KMS-11 (cell line): Measurements from ENCODE around the gene VEPH1.

Source experiments
- H2AFZ ChIP-seq: fragments of 200-600 bp; sonication (generic); 2 replicates; pipeline ENCODE4 v1.6.1; 2016; ENCODE audit warnings: antibody characterized with exemption, mixed run types, low read depth
- H3K27ac ChIP-seq: fragments of 200-600 bp; sonication (generic); 2 replicates; pipeline ENCODE4 v1.6.1; 2016; ENCODE audit warnings: mild to moderate bottlenecking, mixed run types
- H3K27me3 ChIP-seq: fragments of 200-600 bp; sonication (generic); 2 replicates; pipeline ENCODE4 v1.6.1; 2017; ENCODE audit warnings: mild to moderate bottlenecking, low read depth, mixed run types, moderate library complexity; ENCODE audit not compliant: insufficient read depth
- H3K36me3 ChIP-seq: fragments of 200-600 bp; sonication (generic); 2 replicates; pipeline ENCODE4 v1.6.1; 2017; ENCODE audit warnings: mild to moderate bottlenecking, mixed run types; ENCODE audit not compliant: insufficient read depth
- H3K4me1 ChIP-seq: fragments of 200-600 bp; sonication (generic); 2 replicates; pipeline ENCODE4 v1.6.1; 2016; ENCODE audit warnings: mild to moderate bottlenecking, low read depth, mixed run types; ENCODE audit not compliant: poor library complexity, severe bottlenecking
- H3K4me2 ChIP-seq: fragments of 200-600 bp; sonication (generic); 2 replicates; pipeline ENCODE4 v1.7.0; 2016; ENCODE audit warnings: mild to moderate bottlenecking, mixed run types
- H3K4me3 ChIP-seq: fragments of 200-600 bp; sonication (generic); IDR thresholded peaks from 2 replicates; pipeline ENCODE4 v1.6.1; 2017; ENCODE audit warnings: low read depth, low read length, mixed read lengths; ENCODE audit not compliant: insufficient read depth
- H3K79me2 ChIP-seq: fragments of 200-600 bp; sonication (generic); 2 replicates; pipeline ENCODE4 v1.6.1; 2016; ENCODE audit warnings: low read depth, mixed run types; ENCODE audit not compliant: insufficient read depth
- H3K9ac ChIP-seq: fragments of 200-600 bp; sonication (generic); 2 replicates; pipeline ENCODE4 v1.6.1; 2016; ENCODE audit warnings: mild to moderate bottlenecking, mixed run types
- H4K20me1 ChIP-seq: fragments of 200-600 bp; sonication (generic); 2 replicates; pipeline ENCODE4 v1.6.1; 2016; ENCODE audit warnings: mild to moderate bottlenecking, mixed run types; ENCODE audit not compliant: insufficient read depth
- CTCF ChIP-seq: fragments of 200-600 bp; sonication (generic); conservative IDR thresholded peaks from 2 replicates; pipeline ENCODE4 v1.6.1; 2017; ENCODE audit warnings: low read depth, mild to moderate bottlenecking, antibody characterized with exemption, low read length, moderate library complexity, mixed read lengths

The VEPH1 gene

GRCh38 chr3:157477441-157477840 is 25.8 kb downstream of the VEPH1 start:
- no peaks in the 10 kb centered on the region for H4K20me1 ChIP-seq
- no peaks in the 10 kb centered on the region for H3K36me3 ChIP-seq
- TF ChIP-seq CTCF = no peak
- H3K4me3 ChIP-seq = no peak overlapping the region
- H3K27ac ChIP-seq = no peak overlapping the region
- no peaks in the 10 kb centered on the region for H3K4me1 ChIP-seq
- no peak overlapping the region for H3K9ac ChIP-seq
- H3K4me2 ChIP-seq = no peak overlapping the region
- H3K79me2 ChIP-seq = no peaks in the 10 kb centered on the region
- no peak overlapping the region for H2AFZ ChIP-seq
- no peaks in the 10 kb centered on the region for H3K27me3 ChIP-seq

GRCh38 chr3:157475921-157476414 is 27.2 kb downstream of the VEPH1 start:
- H2AFZ ChIP-seq = no peak overlapping the region
- no peaks in the 10 kb centered on the region for H3K36me3 ChIP-seq
- H4K20me1 ChIP-seq = no peaks in the 10 kb centered on the region
- no peak overlapping the region for H3K4me2 ChIP-seq
- no peak overlapping the region for H3K4me3 ChIP-seq
- no peaks in the 10 kb centered on the region for H3K79me2 ChIP-seq
- H3K4me1 ChIP-seq = no peaks in the 10 kb centered on the region
- H3K27me3 ChIP-seq = no peaks in the 10 kb centered on the region
- no peak overlapping the region for H3K27ac ChIP-seq
- H3K9ac ChIP-seq = no peak overlapping the region
- TF ChIP-seq CTCF = no peak

- Histone ChIP-seq H3K4me2 (no peak overlapping the region), H3K27ac (no peak overlapping the region)
These were observed 30.6 kb downstream of the VEPH1 start for GRCh38 chr3:157472648-157473047.

GRCh38 chr3:157471064-157471463 is 32.2 kb downstream of the VEPH1 start:
- Histone ChIP-seq H3K27me3 (no peaks in the 10 kb centered on the region), H3K4me1 (no peaks in the 10 kb centered on the region), H3K9ac (no peak overlapping the region), H3K79me2 (no peaks in the 10 kb centered on the region), H2AFZ (no peak overlapping the region), H3K4me2 (no peak overlapping the region), H3K36me3 (no peaks in the 10 kb centered on the region), H4K20me1 (no peaks in the 10 kb centered on the region), H3K4me3 (no peak overlapping the region), H3K27ac (no peak overlapping the region)
- no peak for TF ChIP-seq CTCF

More at GRCh38 chr3:157472648-157473047, 30.6 kb downstream of the VEPH1 start:
- Histone ChIP-seq H3K27me3 (no peaks in the 10 kb centered on the region), H2AFZ (no peak overlapping the region), H3K9ac (no peak overlapping the region), H3K4me3 (no peak overlapping the region), H3K79me2 (no peaks in the 10 kb centered on the region), H4K20me1 (no peaks in the 10 kb centered on the region), H3K4me1 (no peaks in the 10 kb centered on the region), H3K36me3 (no peaks in the 10 kb centered on the region)
- TF ChIP-seq CTCF = no peak
